Fibroblast of lung (primary cell): ENCODE results near the gene CDH1.

ENCODE experiments used
- CTCF ChIP-seq, 2 donors: IDR thresholded peaks in 1 of 2; conservative IDR thresholded peaks in 1 of 2; 1 replicate in 1 of 2; 2 replicates in 1 of 2; pipeline ENCODE4 v1.5.1; 2011 to 2012; ENCODE audit warnings: low read length in 2 of 2, control low read depth in 1 of 2, inconsistent platforms in 1 of 2, low read depth in 1 of 2, mild to moderate bottlenecking in 1 of 2
- EZH2 ChIP-seq: IDR thresholded peaks from 2 replicates; pipeline ENCODE4 v1.5.1; 2012; ENCODE audit warnings: low read length, control low read depth, mild to moderate bottlenecking; ENCODE audit errors: missing control alignments

- no peak for TF ChIP-seq CTCF (conservative IDR thresholded peaks at IDR 0.05 in 1 of 2, IDR thresholded peaks at IDR 0.05 in 1 of 2; ENCODE audit: low read depth in 1 of 2, low read length in 2 of 2)
- no peak for TF ChIP-seq EZH2
These were observed 47.1 kb downstream of the CDH1 start for GRCh38 chr16:68784226-68784625.
